ENCODE results near the gene NEK1. TPM values are rescaled to one million over a fixed set of nuclear protein-coding genes. Genes with fewer than 3 reads are reported as not detected.
"Not testable (repeated sequence)": the region's sequence is repeated elsewhere in the genome, so short reads cannot be mapped to it uniquely, and the experiment has no call there.

The NEK1 gene
- total and polyA plus RNA-seq, 8 donors, result 1.2 to 28.6 (median 5.5) TPM

DNA sequence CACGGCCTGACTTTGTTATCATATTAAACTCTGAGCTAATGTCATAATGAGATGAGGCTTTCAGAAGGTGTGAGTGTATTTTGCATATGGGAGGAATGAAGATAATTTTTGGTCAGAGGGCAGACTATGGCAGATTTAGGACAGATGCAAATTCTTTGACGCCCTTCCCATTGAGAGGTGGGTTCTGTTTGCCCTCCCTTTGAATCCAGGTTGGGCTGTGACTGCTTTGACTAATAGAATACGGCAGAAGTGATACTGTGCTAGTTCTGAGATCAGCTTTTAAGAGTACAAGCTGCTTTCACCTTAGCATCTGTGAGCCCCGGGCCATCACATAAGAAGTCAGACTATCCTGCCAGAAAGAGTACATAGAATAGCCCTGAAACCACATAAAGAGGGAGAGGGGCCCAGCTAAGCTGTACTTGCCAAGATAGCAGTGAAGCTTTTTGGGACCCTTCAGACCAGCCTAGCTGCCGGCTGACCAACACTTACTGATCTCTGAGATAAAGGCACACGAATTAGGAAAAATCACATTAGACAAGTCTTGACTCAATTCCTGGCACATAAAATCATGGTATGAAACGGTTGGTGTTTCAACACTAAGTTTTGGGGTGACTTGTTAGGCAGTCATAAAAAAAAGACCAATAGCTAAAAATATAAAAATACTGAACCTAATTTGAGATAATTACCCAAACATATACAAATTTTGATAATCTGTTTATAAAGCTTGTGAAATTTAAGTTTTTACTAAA lies 174.9 kb downstream of the NEK1 start:
- Histone ChIP-seq H3K4me3 (no peak overlapping the region), H3K27ac (no peak overlapping the region), H3K36me3 (peaks cover 3 to 11% (median 10%) of the 10 kb centered on the region in 4 donors), H3K27me3 (no peaks in the 10 kb centered on the region), H3K9me3 (no peaks in the 10 kb centered on the region), H3K4me1 (peaks cover 9 to 32% (median 17%) of the 10 kb centered on the region in 4 donors)
- no peak for DNase-seq
- TF ChIP-seq POLR2A (IDR thresholded peaks at IDR 0.05) (no peak), EP300 (IDR thresholded peaks at IDR 0.05) (no peak), POLR2AphosphoS5 (IDR thresholded peaks at IDR 0.05) (no peak)
- TF ChIP-seq, protein P1, sequence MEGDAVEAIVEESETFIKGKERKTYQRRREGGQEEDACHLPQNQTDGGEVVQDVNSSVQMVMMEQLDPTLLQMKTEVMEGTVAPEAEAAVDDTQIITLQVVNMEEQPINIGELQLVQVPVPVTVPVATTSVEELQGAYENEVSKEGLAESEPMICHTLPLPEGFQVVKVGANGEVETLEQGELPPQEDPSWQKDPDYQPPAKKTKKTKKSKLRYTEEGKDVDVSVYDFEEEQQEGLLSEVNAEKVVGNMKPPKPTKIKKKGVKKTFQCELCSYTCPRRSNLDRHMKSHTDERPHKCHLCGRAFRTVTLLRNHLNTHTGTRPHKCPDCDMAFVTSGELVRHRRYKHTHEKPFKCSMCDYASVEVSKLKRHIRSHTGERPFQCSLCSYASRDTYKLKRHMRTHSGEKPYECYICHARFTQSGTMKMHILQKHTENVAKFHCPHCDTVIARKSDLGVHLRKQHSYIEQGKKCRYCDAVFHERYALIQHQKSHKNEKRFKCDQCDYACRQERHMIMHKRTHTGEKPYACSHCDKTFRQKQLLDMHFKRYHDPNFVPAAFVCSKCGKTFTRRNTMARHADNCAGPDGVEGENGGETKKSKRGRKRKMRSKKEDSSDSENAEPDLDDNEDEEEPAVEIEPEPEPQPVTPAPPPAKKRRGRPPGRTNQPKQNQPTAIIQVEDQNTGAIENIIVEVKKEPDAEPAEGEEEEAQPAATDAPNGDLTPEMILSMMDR (IDR thresholded peaks at IDR 0.05), result no peak
- WGBS, 5 donors, result 79 to 93% (median 84%) methylated on average over 7 of the region's 7 CpGs
- intact Hi-C loops (cut with DNase I; ENCODE audit: low total_unique reads), result no loop called here

DNA sequence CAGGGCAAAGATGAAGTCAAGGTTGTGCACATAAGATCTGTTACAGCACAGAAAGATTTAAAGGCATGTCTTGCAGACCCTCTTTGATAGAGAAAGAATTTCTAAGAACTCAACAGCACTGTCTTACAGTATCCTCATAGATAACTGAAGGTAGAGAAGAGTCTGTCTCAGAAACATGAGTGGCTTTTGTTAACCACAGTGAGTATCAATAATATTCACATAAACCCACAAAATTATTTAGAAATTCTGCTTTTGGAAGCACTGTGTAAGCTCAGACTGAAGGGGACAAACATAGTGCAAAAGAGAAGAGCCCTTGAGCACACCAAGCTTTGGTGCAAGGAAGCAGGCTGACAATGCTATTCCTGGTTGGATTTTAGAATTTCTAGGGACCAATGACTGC lies 175.6 kb downstream of the NEK1 start:
- Histone ChIP-seq H3K27me3 (no peaks in the 10 kb centered on the region), H3K4me1 (peaks cover 9 to 32% (median 17%) of the 10 kb centered on the region in 4 donors), H3K36me3 (peaks cover 3 to 11% (median 10%) of the 10 kb centered on the region in 4 donors), H3K27ac (no peak overlapping the region), H3K4me3 (no peak overlapping the region), H3K9me3 (no peaks in the 10 kb centered on the region)
- no peak for TF ChIP-seq POLR2AphosphoS5 (IDR thresholded peaks at IDR 0.05)
- TF ChIP-seq EP300 (IDR thresholded peaks at IDR 0.05), result no peak
- TF ChIP-seq POLR2A (IDR thresholded peaks at IDR 0.05), result no peak
- TF ChIP-seq, protein P1 (IDR thresholded peaks at IDR 0.05), result no peak
- DNase-seq, result no peak
- intact Hi-C loops (cut with DNase I; ENCODE audit: low total_unique reads), result no loop called here

DNA sequence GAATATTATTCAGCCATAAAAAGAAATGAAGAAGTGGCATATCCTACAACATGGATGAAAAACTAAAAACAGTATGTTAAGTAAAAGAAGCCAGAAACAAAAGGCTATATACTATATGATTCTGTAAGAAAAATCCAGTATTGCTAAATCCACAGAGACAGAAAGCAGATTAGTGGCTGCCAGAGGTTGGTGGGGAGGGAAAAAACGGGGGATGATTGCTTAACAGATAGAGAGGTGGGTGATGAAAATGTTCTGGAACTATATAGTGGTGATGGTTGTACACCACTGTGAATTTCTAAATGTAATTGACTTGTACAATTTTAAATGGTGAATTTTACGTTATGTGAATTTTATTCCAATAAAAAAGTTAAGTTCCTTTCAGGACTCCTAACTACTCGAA lies 184.0 kb downstream of the NEK1 start:
- no peak overlapping the region for H3K4me3 ChIP-seq
- H3K27me3 ChIP-seq, result no peaks in the 10 kb centered on the region
- intact Hi-C loops (cut with DNase I; ENCODE audit: low total_unique reads), result no loop called here
- no peaks in the 10 kb centered on the region for H3K9me3 ChIP-seq
- TF ChIP-seq POLR2A (IDR thresholded peaks at IDR 0.05), result no peak
- no peak for TF ChIP-seq EP300 (IDR thresholded peaks at IDR 0.05)
- TF ChIP-seq POLR2AphosphoS5 (IDR thresholded peaks at IDR 0.05), result no peak
- TF ChIP-seq, protein P1 (IDR thresholded peaks at IDR 0.05), result no peak
- H3K36me3 ChIP-seq, result peaks cover 3 to 36% (median 31%) of the 10 kb centered on the region in 4 donors
- H3K4me1 ChIP-seq, result no peaks in the 10 kb centered on the region
- 58 to 83% (median 59%) methylated on average over 3 of the region's 3 CpGs for WGBS, 5 donors
- no peak overlapping the region for H3K27ac ChIP-seq
- DNase-seq, result no peak

DNA sequence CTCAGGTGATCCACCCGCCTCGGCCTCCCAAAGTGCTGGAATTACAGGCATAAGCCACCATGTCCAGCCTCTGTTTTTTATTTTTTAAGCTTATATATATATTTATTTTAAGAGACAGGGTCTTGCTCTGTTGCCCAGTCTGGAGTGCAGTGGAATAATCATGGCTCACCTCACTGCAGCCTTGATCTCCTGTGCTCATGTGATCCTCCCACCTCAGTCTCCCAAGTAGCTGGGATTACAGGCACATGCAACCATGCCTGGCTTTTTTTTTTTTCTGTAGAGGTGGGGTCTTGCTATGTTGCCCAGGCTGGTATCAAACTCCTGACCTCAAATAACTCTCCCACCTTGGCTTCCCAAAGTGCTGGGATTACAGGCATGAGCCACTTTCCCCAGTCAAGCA lies 184.7 kb downstream of the NEK1 start:
- H3K27ac ChIP-seq; H3K9me3 ChIP-seq; DNase-seq; H3K4me1 ChIP-seq; intact Hi-C loops (cut with DNase I; ENCODE audit: low total_unique reads); H3K27me3 ChIP-seq; H3K4me3 ChIP-seq: not testable (repeated sequence)
- peaks cover 0 to 33% (median 27%) of the 10 kb centered on the region in 4 donors for H3K36me3 ChIP-seq
- WGBS, 5 donors, result 82 to 100% (median 96%) methylated on average over 2 of the region's 2 CpGs

DNA sequence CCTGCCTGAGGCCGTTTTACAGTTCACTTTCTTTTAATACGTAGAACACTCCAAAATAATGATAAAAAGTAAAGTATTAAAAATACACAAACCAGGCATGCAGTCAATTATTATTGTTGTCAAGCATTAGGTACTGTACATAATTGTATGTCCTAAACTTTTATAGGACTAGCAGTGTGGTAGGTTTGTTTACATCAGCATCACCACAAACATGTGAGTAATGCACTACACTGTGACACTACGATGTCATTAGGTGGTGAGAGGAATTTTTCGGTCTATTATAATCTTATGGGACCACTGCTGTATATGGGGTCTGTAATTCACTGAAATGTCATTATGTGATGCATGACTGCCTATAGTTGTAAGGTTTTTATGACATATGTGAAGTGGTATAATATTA lies 192.1 kb downstream of the NEK1 start:
- Histone ChIP-seq H3K36me3 (peaks cover 0 to 23% (median 20%) of the 10 kb centered on the region in 4 donors), H3K4me1 (no peaks in the 10 kb centered on the region), H3K27me3 (no peaks in the 10 kb centered on the region), H3K27ac (no peak overlapping the region), H3K4me3 (no peak overlapping the region), H3K9me3 (no peaks in the 10 kb centered on the region)
- TF ChIP-seq POLR2A (IDR thresholded peaks at IDR 0.05), result no peak
- TF ChIP-seq, protein P1 (IDR thresholded peaks at IDR 0.05), result no peak
- no peak for TF ChIP-seq EP300 (IDR thresholded peaks at IDR 0.05)
- no peak for TF ChIP-seq POLR2AphosphoS5 (IDR thresholded peaks at IDR 0.05)
- no peak for DNase-seq
- WGBS, 5 donors, result 89 to 96% (median 93%) methylated on average over 4 of the region's 4 CpGs
- intact Hi-C loops (cut with DNase I; ENCODE audit: low total_unique reads), result no loop called here

Data from stomach (tissue), 9 donors.